ENCODE measurements around the gene DTX1. TPM values are rescaled to one million over a fixed set of nuclear protein-coding genes. Genes with fewer than 3 reads are reported as not detected.

DTX1 gene
- total RNA-seq, 1 donor from 2014 or later: 3.7 TPM

DNA sequence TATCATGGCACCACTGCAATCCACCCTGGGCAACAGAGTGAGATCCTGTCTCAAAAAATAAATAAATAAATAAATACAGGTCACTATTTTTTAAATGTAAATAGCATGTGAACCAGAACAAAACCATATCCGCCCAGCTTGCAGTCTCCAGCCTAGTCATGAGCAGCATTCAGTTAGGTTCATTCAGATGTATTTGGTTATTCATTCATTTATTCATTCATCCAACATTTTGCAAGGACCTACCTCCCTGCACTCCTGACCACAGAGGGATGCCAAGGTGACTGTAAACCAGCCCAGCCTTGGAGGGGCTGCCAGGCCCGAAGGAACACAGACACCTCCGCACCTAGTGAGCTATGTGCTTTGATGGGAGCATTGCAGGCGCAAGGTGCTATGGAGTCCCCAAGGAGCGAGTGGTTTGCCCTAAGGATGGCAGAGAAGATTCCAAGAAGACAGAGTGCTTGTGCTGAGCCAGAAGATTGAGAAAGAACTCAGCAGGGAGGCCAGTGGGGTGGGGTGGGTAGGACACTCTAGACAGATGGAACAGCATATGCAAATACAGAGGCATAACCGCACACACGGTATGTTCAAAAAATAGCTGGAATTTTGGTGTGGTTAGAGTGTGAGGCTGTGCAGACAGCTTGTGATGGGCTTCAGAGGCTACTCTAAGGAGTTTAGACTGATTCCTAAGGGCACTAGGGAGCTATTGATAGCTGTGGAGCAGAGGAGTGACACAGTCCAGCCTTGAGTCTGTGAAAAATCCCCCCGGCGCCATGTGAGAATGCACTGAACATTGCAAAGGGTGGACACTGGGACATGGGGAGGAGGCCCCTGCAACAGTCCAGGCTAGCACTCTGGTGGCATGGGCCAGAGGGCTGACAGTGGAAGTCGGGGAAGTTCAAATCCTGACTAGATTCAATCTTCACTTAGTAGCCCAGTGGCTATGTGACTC, 11.7 kb downstream of the DTX1 start:
- no peak for ATAC-seq
- no peak for DNase-seq (ENCODE audit: missing footprints)
- intact Hi-C loops (cut with DNase I): no loop called here

DNA sequence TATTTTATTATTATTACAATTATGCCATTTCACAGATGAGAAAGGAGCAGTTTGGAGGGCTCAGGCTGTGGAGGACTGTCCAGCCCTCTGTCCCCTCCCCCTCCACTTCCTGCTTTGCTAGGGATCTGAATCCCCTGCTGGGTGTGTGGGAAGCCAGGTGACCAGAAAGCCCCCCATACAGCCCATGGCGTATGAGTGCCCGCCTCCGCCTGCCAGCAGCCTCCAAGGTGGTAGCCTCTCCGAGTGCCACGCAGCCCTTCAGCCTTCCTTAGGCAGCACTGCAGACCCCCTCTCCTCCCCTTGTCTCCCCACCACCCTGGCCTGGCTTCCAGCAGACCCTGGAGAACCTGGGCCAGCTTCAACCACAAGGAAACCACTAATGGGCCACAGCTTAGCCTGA, 12.6 kb downstream of the DTX1 start:
- DNase-seq (ENCODE audit: missing footprints) (no peak), ATAC-seq (no peak)
- intact Hi-C loops (cut with DNase I): no loop called here

DNA sequence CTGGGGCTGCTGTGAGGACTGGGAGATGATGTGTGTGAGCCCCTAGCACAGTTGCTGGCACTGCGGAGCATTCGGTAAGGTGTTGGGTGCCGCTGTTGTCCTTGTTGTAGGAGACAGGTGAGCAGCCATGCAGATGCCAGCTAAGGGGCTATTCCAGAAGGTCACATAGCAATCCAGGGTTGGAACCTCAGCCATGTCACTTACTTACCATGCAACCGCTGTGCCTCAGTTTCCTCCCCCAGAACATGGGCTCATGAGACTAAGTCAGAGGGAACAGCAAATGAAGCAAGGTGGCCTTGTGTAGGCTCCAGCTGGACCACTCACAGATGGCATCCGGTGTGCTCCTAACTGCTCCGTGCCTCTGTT, 13.2 kb downstream of the DTX1 start:
- ATAC-seq (no peak), DNase-seq (ENCODE audit: missing footprints) (no peak)
- intact Hi-C loops (cut with DNase I): no loop called here

DNA sequence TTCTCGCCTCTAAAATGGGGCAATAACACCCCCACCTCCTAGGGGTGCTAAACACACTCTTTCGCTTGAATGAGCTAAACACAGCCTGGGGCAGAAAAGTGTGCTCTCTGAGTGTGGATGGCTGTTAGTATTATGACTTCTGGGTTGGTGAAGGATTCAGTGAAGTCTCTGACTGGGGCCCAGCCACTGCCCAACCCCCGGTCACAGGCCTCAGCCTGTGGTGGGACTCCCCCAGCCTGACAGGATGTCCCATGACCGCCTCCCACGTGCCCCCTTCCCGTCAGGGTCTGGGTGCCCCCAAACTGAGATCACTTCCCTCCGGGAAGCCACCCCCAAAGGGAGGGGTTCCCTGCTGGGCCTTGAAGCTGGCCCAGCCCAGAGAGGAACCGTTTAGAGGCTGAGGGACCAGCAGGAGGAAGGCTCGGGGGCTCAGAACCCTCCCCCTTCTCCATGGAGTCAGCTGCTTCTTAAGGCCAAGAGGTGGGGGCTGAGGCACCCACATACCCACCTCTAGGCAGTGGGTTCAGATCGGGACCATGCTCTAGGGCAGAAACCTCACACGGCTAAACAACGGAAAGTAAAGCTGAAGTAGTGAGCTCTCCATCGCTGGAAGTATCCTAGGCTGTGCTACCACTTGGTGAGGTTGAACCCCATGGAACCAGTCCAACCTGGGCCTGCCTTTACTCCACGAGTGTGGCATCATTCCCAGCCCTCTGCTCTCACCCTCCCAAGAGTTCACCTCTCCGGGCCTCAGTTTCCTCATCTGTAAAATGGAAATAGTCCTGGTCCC, 13.8 kb downstream of the DTX1 start:
- intact Hi-C loops (cut with DNase I): no loop called here
- ATAC-seq (peak; percentile 35), DNase-seq (ENCODE audit: missing footprints) (no peak)

DNA sequence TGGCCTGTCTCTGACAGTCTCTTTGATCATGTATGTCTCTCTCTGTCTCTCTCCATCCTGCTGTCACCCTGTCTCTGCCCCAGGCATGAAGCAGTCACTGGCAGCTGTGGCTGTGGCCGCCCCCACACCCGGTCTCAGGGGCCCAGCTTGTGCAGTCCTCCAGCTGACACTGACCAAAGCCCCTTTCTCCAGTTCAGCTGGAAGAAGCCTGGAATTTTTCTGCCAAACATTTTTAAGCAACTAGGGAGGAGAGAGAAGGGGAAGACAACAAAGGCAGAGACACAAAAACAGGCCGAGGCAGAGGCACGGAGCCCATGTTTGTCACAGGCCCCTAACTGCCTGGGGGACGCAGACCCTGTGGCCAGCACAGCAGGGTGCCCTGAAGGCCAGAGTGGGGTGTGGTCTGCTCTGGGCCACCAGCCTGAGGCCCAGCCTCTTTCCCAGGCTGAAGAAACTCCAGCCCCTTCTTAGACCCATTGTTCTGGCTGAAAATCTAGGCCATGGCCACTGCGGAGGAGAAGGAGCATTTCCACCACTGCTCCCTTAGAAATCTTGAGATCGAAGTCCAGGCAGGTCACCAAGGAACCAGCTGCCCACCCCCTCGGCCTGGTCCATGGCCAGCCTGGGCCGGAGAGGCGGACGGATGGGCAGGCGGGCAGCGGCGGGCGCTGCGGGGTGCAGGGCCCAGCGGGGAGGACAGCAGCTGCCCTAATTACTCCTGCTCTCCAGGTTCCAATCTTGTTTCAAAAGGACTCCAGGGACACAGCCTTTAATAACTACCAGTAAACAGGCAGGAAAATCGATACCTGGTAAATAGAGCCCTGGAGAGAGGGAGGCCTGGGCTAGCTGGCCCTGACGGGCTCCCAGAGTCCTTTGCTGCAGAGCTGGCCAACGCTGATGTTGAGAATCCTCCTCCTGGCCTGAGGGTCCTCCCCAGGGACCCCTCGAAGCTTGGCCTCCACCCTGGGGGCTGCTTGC, 14.9 kb downstream of the DTX1 start:
- DNase-seq (ENCODE audit: missing footprints) (no peak), ATAC-seq (peak; percentile 77)
- intact Hi-C loops (cut with DNase I): no loop called here

DNA sequence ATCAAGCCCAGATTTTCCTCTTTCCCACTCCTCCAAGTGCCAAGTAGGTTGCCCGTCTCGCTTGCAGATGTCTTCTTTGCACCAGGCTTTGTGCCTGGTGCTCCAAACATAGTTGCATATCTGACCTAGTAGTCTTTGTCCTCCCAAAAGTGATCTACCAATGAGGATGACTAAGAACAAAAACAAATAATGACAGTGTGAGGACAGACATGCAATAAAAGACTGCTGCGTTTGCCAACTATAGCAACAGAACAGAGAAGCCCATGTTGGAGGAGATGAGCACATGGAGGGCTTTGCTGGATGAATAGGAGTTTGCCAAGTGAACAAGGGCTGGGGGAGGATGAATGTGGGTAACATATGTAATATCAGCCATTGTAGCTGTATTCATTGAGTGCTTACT, 15.6 kb downstream of the DTX1 start:
- DNase-seq (ENCODE audit: missing footprints) (no peak), ATAC-seq (no peak)
- intact Hi-C loops (cut with DNase I): no loop called here

DNA sequence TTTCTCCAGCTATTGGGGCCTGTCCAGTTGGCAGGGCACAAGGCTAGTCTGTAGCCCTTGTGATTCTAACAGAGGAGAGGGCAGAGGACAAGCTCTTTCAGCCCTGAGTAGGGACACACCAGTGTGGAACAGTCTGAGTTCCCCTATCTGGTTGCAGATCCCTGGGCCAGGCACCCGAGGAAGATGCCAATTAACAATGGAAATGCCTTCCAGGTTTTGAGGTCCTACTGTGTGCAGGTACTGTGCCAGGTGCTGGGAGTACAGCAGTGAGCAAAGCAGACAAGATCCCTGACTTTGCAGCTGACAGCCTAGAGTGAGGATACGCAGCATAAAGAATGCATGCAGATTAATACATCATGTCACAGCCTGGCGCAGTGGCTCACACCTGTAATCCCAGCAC, 17.1 kb downstream of the DTX1 start:
- intact Hi-C loops (cut with DNase I): no loop called here
- DNase-seq (ENCODE audit: missing footprints) (no peak), ATAC-seq (no peak)

DNA sequence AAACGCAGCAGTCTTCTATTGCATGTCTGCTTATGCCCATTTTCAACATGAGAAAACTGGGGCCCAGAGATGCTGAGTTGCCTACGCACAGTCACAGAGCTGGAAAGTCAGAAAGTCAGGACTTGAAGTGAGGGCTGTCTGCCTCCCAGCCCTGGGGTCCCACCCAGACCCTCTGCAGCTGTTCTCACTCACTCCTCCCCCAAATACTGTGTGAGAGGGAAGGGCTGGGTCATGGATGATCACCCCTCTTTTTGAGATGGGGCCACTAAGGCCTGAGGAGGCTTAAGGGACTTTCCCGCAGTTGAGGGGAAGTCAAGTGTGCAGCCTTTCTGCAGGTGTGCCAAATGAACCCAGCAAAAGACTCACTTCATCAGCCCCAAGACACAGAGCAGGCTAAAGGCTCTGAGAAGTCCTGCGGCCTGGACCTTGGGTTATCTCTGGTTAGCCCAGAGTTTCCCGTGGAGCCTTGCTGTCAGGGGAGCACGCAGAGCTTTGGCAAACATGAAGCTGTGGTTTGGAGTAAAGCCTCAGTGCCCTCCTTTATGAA, 18.7 kb downstream of the DTX1 start:
- DNase-seq (ENCODE audit: missing footprints): no peak
- intact Hi-C loops (cut with DNase I): no loop called here

DNA sequence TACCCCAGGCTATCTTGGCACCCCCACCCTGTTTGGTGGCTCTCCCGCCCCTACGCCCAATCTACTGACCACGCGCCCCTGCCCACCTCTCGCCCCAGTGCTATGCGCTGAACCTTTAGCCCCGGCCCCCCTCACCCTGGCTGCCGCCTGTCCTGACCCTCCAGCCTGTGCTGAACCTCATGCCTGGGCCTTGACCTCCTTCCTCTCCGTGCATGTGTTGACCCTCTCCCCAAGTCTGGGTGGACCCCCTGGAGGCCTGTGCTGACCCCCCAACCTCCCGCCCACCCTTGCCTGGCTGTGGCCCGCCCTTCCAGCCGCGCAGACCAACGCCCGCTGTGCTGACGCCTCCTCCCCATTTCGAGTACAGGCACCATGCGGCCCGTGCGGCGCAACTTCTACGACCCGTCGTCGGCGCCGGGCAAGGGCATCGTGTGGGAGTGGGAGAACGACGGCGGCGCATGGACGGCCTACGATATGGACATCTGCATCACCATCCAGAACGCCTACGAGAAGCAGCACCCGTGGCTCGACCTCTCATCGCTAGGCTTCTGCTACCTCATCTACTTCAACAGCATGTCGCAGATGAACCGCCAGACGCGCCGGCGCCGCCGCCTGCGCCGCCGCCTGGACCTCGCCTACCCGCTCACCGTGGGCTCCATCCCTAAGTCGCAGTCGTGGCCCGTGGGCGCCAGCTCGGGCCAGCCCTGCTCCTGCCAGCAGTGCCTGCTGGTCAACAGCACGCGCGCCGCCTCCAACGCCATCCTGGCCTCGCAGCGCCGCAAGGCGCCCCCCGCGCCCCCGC, 20.7 kb downstream of the DTX1 start:
- intact Hi-C loops (cut with DNase I): no loop called here
- ATAC-seq: no peak
- no peak for DNase-seq (ENCODE audit: missing footprints)

More for the DNA sequence above, 18.7 kb downstream of the DTX1 start:
- no peak for ATAC-seq

DNA sequence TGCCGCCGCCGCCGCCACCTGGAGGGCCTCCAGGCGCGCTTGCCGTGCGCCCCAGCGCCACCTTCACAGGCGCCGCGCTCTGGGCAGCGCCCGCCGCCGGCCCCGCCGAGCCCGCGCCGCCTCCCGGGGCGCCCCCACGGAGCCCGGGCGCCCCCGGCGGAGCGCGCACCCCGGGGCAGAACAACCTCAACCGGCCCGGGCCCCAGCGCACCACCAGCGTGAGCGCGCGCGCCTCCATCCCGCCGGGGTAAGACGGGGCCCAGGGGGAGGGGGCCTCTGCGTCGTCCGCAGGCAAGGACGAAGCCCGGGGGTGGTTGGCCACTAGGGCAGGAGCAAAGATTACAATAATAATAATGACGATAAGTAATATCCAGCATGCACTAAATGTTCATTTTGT, 21.3 kb downstream of the DTX1 start:
- DNase-seq (ENCODE audit: missing footprints) (no peak), ATAC-seq (no peak)
- intact Hi-C loops (cut with DNase I): no loop called here

DNA sequence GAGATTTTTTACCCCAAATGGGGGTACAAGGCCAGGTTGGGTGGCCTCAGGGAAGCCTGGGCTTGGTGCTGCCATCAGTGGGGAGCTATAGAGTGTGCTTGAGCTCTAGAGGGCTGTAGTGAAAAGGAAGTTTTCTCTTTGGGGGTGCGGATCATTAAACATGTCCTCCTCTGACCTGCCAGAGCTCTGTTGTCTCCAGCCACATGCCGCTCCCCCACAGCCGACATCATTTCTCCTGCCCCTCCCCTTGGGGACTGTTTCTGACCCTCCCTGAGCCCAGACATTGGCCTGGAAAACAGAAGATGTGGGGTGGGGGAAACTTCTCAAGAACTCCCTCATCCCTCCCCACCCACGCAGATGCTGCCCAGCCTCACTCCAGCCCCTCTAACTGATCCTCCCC, 25.3 kb downstream of the DTX1 start:
- ATAC-seq (peak; percentile 17), DNase-seq (ENCODE audit: missing footprints) (no peak)
- intact Hi-C loops (cut with DNase I): no loop called here

DNA sequence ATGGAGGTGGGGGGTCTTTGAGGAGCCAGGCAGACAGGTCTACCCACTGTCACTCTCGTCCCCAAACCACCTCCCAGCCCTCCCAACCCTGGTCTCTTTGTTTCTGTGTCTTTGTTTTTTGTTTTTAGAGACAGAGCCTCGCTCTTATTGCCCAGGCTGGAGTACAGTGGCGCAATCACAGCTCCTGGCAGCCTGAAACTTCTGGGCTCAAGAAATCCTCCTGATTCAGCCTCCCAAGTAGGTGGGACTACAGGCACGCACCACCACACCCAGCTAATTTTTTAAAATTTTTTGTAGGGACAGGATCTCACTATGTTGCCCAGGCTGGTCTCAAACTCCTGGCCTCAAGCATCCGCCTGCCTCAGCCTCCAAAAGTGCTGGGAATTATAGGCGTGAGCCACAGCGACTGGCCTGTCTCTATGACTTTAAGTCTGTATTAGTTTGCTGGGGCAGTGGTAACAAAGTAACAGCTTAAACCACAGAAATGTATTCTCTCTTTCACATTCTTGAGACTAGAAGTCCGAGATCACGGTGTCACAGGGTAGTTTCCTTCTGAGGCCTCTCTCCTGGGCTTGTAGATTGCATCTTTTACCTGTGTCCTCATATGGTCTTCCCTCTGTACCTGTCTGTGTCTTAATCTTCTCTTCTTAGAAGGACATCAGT, 26.1 kb downstream of the DTX1 start:
- intact Hi-C loops (cut with DNase I): no loop called here
- ATAC-seq: no peak
- DNase-seq (ENCODE audit: missing footprints): no peak

DNA sequence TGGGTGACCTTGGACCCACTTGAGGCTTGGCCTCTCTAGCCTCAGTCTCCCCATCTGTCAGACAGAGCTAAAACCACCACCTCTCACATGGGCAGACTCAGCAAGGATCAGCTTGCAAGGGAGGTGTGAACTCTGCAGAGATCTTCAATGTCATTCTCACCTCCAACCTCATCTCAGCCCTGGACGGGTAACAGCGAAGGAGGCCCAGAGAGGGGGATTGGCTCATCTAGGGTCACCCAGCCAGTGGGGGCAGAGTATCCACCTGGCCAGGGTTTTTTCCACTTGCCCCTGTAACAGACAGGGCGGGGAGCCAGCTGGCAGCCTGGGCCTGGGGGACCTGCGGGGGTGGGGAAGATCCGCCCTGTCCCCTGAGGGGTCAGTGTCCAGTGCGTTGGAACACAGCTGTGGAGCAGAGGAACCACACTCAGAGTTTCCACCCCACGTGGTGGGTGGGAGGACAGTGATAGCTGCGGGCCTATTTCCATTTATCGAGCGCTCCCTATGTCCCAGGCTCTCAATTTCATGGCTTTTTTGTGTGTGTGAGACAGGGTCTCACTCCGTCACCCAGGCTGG, 27.4 kb downstream of the DTX1 start:
- DNase-seq (ENCODE audit: missing footprints) (no peak), ATAC-seq (peak; percentile 49)
- intact Hi-C loops (cut with DNase I): no loop called here

DNA sequence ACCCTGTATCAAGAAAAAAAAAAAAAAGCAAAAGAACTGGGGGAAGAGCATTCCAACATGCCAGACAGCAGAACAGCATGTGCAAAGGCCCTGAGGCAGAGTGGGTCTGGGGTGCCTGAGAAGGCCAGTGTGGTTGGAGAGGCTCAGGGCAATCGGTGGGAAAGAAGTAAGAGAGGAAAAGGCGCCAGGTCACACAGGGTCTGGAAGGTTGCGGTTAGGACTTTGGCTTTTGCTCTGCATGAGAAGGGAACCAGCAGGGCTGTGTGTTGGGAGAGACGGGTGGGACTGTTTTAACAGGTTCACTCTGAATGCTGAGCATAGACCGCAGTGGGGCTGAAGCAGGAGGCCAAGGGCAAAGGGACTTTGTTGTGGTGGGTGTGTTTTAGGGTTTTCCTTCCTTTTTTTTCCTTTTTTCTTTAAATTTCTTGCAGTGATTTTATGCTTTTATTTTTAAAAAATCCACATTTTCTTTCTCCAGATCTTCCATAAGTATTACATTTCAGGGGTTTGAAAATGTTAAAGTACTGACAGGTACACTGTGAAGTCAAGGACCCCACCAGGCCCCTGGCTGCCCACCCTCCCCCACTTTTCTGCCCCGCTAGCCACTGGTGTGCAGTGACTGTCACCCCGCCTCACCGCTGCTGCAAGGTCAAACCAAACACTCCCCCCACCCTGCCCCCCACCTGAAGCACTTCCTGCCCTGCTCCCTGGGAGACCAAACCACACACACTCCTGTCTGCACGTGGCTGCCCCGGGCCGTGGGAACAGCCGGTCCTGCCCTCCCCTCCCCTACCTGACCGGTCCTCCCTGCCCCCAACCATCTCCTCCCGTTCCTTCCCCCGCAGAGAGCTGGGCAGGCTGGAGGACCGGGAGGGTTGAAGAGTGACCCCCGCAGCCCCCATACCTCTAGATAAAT, 30.0 kb downstream of the DTX1 start:
- intact Hi-C loops (cut with DNase I): no loop called here
- DNase-seq (ENCODE audit: missing footprints) (peak; percentile 47), ATAC-seq (no peak)

DNA sequence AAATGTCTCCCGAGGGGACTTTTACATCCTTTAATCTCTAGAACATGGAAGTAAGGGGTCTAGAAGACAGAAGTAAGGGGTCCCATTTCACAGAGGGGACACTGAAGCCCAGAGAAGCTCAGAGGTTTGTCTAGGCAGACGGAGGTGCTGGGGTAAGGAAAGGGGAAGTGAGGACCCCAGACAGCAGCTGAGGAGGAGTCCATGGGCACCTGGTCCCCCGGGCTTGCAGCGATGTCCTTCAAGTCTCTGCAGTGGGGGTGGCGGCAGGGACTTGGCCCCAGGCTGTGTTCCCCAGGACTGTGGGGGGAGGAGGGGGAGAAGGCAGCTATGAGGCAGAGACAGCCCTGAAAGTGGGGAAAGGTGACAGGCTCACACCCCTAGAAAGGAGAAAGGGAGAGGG, 30.7 kb downstream of the DTX1 start:
- intact Hi-C loops (cut with DNase I): no loop called here

DNA sequence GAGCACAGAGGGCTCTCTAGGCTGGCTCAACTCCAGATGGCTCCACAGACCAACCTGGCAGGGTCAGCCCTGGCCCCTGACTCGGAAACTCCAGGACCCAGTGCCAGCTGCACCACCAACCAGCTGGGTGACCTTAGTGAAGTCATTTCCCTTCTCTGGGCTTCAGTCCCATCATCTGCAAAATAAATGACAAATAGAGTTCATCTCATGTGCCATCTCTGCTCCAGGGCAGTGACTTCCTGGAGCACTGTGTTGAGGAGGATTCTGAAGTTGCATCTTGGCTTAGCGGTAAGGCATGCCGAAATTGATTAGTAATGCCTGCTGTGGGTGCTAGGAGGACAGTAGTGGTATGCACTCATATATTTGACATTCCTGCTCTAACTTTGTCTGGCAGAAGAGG, 31.5 kb downstream of the DTX1 start:
- no peak for ATAC-seq
- intact Hi-C loops (cut with DNase I): no loop called here

More for the DNA sequence above, 30.7 kb downstream of the DTX1 start:
- ATAC-seq (no peak), DNase-seq (ENCODE audit: missing footprints) (no peak)

More for the DNA sequence above, 31.5 kb downstream of the DTX1 start:
- DNase-seq (ENCODE audit: missing footprints): peak; percentile 34

Measured in Right ventricle myocardium inferior (tissue), 1 donor.